WTC11 (cell line): ENCODE measurements around the gene DDX39B.

Experiments used
- CTCF ChIP-seq: fragments of 200-600 bp; IDR thresholded peaks from 2 replicates; pipeline ENCODE4 v1.8.0; 2022; ENCODE audit warnings: antibody characterized with exemption
- KAT7 ChIP-seq: sonication (generic); formaldehyde crosslinking; IDR thresholded peaks from 2 replicates; pipeline ENCODE4 v1.8.1; 2023; ENCODE audit warnings: missing genetic modification reagents, mild to moderate bottlenecking, borderline replicate concordance
- MAX ChIP-seq: sonication (generic); formaldehyde crosslinking; IDR thresholded peaks from 2 replicates; pipeline ENCODE4 v1.8.0; 2022; ENCODE audit warnings: mild to moderate bottlenecking, missing genetic modification reagents
- NR1H2 ChIP-seq: sonication (generic); formaldehyde crosslinking; IDR thresholded peaks from 2 replicates; pipeline ENCODE4 v1.9.0; 2021; ENCODE audit warnings: mild to moderate bottlenecking, moderate library complexity, missing genetic modification reagents
- NR2C2 ChIP-seq: sonication (generic); formaldehyde crosslinking; IDR thresholded peaks from 2 replicates; pipeline ENCODE4 v1.8.0; 2022; ENCODE audit warnings: mild to moderate bottlenecking, missing genetic modification reagents
- NR3C1 ChIP-seq: sonication (generic); formaldehyde crosslinking; conservative IDR thresholded peaks from 2 replicates; pipeline ENCODE4 v1.8.1; 2023; ENCODE audit warnings: low read depth, mild to moderate bottlenecking, missing genetic modification reagents
- ZNF232 ChIP-seq: sonication (generic); formaldehyde crosslinking; IDR thresholded peaks from 2 replicates; pipeline ENCODE4 v1.8.0; 2022; ENCODE audit warnings: mild to moderate bottlenecking, missing genetic modification reagents
- TF ChIP-seq, protein P1 (sequence below): fragments of 250-450 bp; sonication (Bioruptor Pico); IDR thresholded peaks from 2 replicates; pipeline ENCODE4 v1.8.0; 2021; ENCODE audit warnings: mild to moderate bottlenecking

DNA sequence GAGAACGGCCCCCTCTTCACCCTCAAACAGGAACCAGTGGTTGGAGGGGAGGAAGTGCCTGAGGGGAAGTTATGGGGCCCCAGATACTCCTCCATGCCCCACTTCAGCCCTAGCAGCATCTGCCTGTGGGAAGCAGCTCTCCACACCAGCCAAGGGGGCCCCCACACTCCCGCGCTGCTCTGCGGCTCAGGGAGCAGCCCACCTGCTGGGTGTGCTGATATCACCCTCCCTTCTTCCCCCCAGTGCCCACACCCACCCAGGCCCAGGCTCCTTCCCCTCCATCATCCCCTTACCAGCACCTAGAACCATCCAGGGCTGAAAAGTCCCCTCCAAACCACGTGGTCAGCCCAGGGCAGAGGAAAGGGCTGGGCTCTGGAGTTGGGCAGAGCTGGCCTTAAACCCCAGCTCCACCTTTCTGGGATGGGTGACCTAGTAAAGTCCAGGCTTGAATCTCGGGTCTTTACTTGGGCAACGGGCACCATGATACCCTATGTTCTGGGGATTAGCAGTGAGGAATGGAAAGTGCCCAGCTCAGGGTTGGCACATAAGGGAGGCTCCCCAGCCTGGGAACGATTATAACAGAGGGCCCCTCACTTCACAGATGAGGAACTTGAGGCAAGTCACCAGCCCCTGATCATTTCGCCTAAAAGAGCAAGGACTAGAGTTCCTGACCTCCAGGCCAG, 44.9 kb upstream of the DDX39B start:
- TF ChIP-seq MAX (CRISPR knock-in tag) (no peak), NR2C2 (CRISPR knock-in tag) (no peak), CTCF (no peak), ZNF232 (CRISPR knock-in tag) (no peak), KAT7 (CRISPR knock-in tag) (no peak), NR3C1 (CRISPR knock-in tag) (no peak), NR1H2 (CRISPR knock-in tag) (no peak)
- TF ChIP-seq, protein P1, sequence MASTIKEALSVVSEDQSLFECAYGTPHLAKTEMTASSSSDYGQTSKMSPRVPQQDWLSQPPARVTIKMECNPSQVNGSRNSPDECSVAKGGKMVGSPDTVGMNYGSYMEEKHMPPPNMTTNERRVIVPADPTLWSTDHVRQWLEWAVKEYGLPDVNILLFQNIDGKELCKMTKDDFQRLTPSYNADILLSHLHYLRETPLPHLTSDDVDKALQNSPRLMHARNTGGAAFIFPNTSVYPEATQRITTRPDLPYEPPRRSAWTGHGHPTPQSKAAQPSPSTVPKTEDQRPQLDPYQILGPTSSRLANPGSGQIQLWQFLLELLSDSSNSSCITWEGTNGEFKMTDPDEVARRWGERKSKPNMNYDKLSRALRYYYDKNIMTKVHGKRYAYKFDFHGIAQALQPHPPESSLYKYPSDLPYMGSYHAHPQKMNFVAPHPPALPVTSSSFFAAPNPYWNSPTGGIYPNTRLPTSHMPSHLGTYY (CRISPR knock-in tag) = no peak
